Measurements from ENCODE around the gene PWP1. TPM values are rescaled to one million over a fixed set of nuclear protein-coding genes. Genes with fewer than 3 reads are reported as not detected.

Gene PWP1
- total RNA-seq, 1 donor: 70.8 TPM

GRCh38 chr12:107748472-107748871 is 62.9 kb downstream of the PWP1 start:
- Histone ChIP-seq H3K9me3 (ENCODE audit: low read depth, low read length) (no peaks in the 10 kb centered on the region), H3K27me3 (ENCODE audit: insufficient read depth, low read length) (no peaks in the 10 kb centered on the region), H3K4me1 (ENCODE audit: insufficient read depth, low read length) (peaks cover 9% of the 10 kb centered on the region), H3K4me3 (ENCODE audit: low read length) (no peak overlapping the region)

GRCh38 chr12:107749083-107749482 is 63.5 kb downstream of the PWP1 start:
- peaks cover 9% of the 10 kb centered on the region for H3K4me1 ChIP-seq (ENCODE audit: insufficient read depth, low read length)
- no peak overlapping the region for H3K4me3 ChIP-seq (ENCODE audit: low read length)
- H3K27me3 ChIP-seq (ENCODE audit: insufficient read depth, low read length): no peaks in the 10 kb centered on the region
- no peaks in the 10 kb centered on the region for H3K9me3 ChIP-seq (ENCODE audit: low read depth, low read length)

- H3K4me1 ChIP-seq (ENCODE audit: insufficient read depth, low read length): peaks cover 25% of the 10 kb centered on the region
- no peaks in the 10 kb centered on the region for H3K9me3 ChIP-seq (ENCODE audit: low read depth, low read length)
- H3K27me3 ChIP-seq (ENCODE audit: insufficient read depth, low read length): no peaks in the 10 kb centered on the region
- no peak overlapping the region for H3K4me3 ChIP-seq (ENCODE audit: low read length)
Observed at GRCh38 chr12:107759410-107759809, 73.8 kb downstream of the PWP1 start.

- Histone ChIP-seq H3K27me3 (ENCODE audit: insufficient read depth, low read length) (no peaks in the 10 kb centered on the region), H3K4me3 (ENCODE audit: low read length) (peak overlapping the region; percentile 67), H3K4me1 (ENCODE audit: insufficient read depth, low read length) (peaks cover 25% of the 10 kb centered on the region), H3K9me3 (ENCODE audit: low read depth, low read length) (no peaks in the 10 kb centered on the region)
Observed at GRCh38 chr12:107760207-107760808, 74.7 kb downstream of the PWP1 start.

GRCh38 chr12:107760809-107761501 is 75.4 kb downstream of the PWP1 start, which contains the start of gene PRDM4:
Gene PRDM4 (minus strand): TSS chr12:107761137. CDS start chr12:107760515, 622 bp downstream.
- Histone ChIP-seq H3K9me3 (ENCODE audit: low read depth, low read length) (no peaks in the 10 kb centered on the region), H3K4me1 (ENCODE audit: insufficient read depth, low read length) (peaks cover 25% of the 10 kb centered on the region), H3K4me3 (ENCODE audit: low read length) (peak within 1 kb of the TSS; percentile 67), H3K27me3 (ENCODE audit: insufficient read depth, low read length) (no peaks in the 10 kb centered on the region)

- Histone ChIP-seq H3K27me3 (ENCODE audit: insufficient read depth, low read length) (no peaks in the 10 kb centered on the region), H3K9me3 (ENCODE audit: low read depth, low read length) (no peaks in the 10 kb centered on the region), H3K4me1 (ENCODE audit: insufficient read depth, low read length) (peaks cover 25% of the 10 kb centered on the region), H3K4me3 (ENCODE audit: low read length) (peak overlapping the region; percentile 67)
Observed at GRCh38 chr12:107761502-107761904, 75.9 kb downstream of the PWP1 start.

Other genes with a start within 250 kb of the PWP1 start
- gene PRDM4, start 75.3 kb downstream of the PWP1 start, total RNA-seq: 54.3 TPM
- gene ASCL4, start 88.9 kb downstream of the PWP1 start, total RNA-seq: not detected

Measured in mononuclear cell (primary cell).